ENCODE measurements around the gene ADGRD1. TPM values are rescaled to one million over a fixed set of nuclear protein-coding genes. Genes with fewer than 3 reads are reported as not detected.

Gene ADGRD1
- polyA plus RNA-seq, 1 of the 3 experiments (the other 2 are of a cell fraction): not detected

DNA sequence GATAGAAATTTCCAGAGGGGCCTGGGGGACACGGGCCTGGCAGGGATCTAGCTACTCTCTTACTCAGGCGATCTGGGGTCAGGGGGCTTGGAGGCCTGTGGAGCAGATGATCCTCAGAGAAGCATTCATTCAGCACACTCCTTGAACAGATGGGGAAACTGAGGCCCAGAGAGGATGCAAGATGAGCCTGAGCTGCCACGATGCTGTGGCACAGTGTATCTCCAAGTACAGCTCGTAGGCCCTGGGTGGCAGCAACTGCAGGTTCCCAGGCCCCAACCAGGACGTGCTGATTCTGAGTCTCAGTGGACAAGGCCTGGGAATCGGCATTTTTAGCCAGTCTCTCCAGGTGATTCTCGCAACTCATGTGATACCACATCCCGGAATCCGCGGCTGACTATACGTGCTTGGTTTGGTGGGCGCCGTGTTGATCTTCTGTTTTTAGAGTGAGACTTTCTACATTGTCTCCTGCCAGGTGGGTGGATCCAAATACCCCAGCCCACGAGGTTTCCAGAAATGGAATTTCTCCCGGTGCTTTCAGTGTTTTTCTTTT, 22.5 kb downstream of the ADGRD1 start:
- no peaks in the 10 kb centered on the region for H3K9me2 ChIP-seq
- no peak overlapping the region for H3K9ac ChIP-seq
- H3K27ac ChIP-seq (ENCODE audit: low read depth in 2 of 2, low read length in 1 of 2): no peak overlapping the region
- no peak for TF ChIP-seq RFX5 (IDR thresholded peaks at IDR 0.05; ENCODE audit: low read length)
- TF ChIP-seq TCF12 (IDR thresholded peaks at IDR 0.05): no peak
- TF ChIP-seq, protein P1, sequence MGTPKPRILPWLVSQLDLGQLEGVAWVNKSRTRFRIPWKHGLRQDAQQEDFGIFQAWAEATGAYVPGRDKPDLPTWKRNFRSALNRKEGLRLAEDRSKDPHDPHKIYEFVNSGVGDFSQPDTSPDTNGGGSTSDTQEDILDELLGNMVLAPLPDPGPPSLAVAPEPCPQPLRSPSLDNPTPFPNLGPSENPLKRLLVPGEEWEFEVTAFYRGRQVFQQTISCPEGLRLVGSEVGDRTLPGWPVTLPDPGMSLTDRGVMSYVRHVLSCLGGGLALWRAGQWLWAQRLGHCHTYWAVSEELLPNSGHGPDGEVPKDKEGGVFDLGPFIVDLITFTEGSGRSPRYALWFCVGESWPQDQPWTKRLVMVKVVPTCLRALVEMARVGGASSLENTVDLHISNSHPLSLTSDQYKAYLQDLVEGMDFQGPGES (IDR thresholded peaks at IDR 0.05; ENCODE audit: low read depth, low read length): no peak
- no peak for TF ChIP-seq YY1 (IDR thresholded peaks at IDR 0.05; ENCODE audit: low read depth)
- no peak for TF ChIP-seq POLR2AphosphoS5 (IDR thresholded peaks at IDR 0.05; ENCODE audit: low read depth, low read length)
- no peak for TF ChIP-seq USF2 (IDR thresholded peaks at IDR 0.05; ENCODE audit: borderline replicate concordance, low read depth, low read length)
- no peak for TF ChIP-seq FOSL2 (IDR thresholded peaks at IDR 0.05; ENCODE audit: borderline replicate concordance, low read depth)
- TF ChIP-seq SIN3A (IDR thresholded peaks at IDR 0.05; ENCODE audit: borderline replicate concordance, low read depth, low read length): no peak
- TF ChIP-seq FOXJ3 (CRISPR knock-in tag; IDR thresholded peaks at IDR 0.05): no peak
- no peak for TF ChIP-seq GATA2 (CRISPR knock-in tag; IDR thresholded peaks at IDR 0.05)
- TF ChIP-seq ELF1 (IDR thresholded peaks at IDR 0.05): no peak
- TF ChIP-seq GABPA (IDR thresholded peaks at IDR 0.05; ENCODE audit: low read depth): no peak
- TF ChIP-seq, protein P2, sequence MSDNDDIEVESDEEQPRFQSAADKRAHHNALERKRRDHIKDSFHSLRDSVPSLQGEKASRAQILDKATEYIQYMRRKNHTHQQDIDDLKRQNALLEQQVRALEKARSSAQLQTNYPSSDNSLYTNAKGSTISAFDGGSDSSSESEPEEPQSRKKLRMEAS (IDR thresholded peaks at IDR 0.05; ENCODE audit: low read depth): no peak
- TF ChIP-seq CHD2 (IDR thresholded peaks at IDR 0.05; ENCODE audit: low read length, partially characterized antibody): no peak
- no peak for TF ChIP-seq RCOR1 (IDR thresholded peaks at IDR 0.05; ENCODE audit: low read length)
- TF ChIP-seq FOXM1 (IDR thresholded peaks at IDR 0.05; ENCODE audit: low read depth): no peak
- no peak for TF ChIP-seq CTCF (IDR thresholded peaks at IDR 0.05)
- TF ChIP-seq ZBTB33 (IDR thresholded peaks at IDR 0.05; ENCODE audit: borderline replicate concordance, low read depth): no peak
- no peak overlapping the region for H2AFZ ChIP-seq (ENCODE audit: low read depth)
- H3K4me2 ChIP-seq: no peak overlapping the region
- no peaks in the 10 kb centered on the region for H3K79me2 ChIP-seq (ENCODE audit: insufficient read depth)
- H3K27me3 ChIP-seq (ENCODE audit: insufficient read depth): no peaks in the 10 kb centered on the region
- peaks cover 0 to 10% of the 10 kb centered on the region in 2 experiments; a peak in 1 of 4 replicates for H3K4me1 ChIP-seq (ENCODE audit: control insufficient read depth in 1 of 2, insufficient read depth in 2 of 2, low read depth in 1 of 2, low read length in 1 of 2)
- no peak overlapping the region for H3K4me3 ChIP-seq (ENCODE audit: low read depth in 2 of 2, low read length in 1 of 2)
- no peaks in the 10 kb centered on the region for H3K9me3 ChIP-seq
- DNase-seq: no peak
- H3K36me3 ChIP-seq (replicated peaks in 1 of 2; ENCODE audit: control insufficient read depth in 1 of 2, insufficient read depth in 2 of 2, low read length in 1 of 2): no peaks in the 10 kb centered on the region
- 57% methylated on average over 12 of the region's 15 CpGs for WGBS (ENCODE audit: low lambda C conversion rate)
- H3F3A ChIP-seq (replicated peaks; ENCODE audit: insufficient read depth): no peaks in the 10 kb centered on the region
- ChIA-PET CTCF (interaction anchor here (0.9 kb wide), 1 partner anchor 1024 kb away, joined by 3 read pairs; no protein-coding TSS in a partner anchor), POLR2A (no interaction called here)
- no peaks in the 10 kb centered on the region for H4K20me1 ChIP-seq (ENCODE audit: insufficient read depth)

Data from SK-N-SH (cell line).